Activated CD8-positive, alpha-beta T cell treated with anti-CD3 and anti-CD28 coated beads for 36 hours (primary cell): Measurements from ENCODE around the gene THAP8. TPM values are rescaled to one million over a fixed set of nuclear protein-coding genes. Genes with fewer than 3 reads are reported as not detected.
"Not testable (repeated sequence)": the region's sequence is repeated elsewhere in the genome, so short reads cannot be mapped to it uniquely, and the experiment has no call there.

Source experiments
- ATAC-seq: fragments of 200-7000 bp; cut with Tn5 transposase; one replicate; pipeline ENCODE4 v1.10.0; 2021; ENCODE audit warnings: mild to moderate bottlenecking, moderate library complexity
- CTCF ChIA-PET: fragments of 350-600 bp; sonication (Branson Sonifier 250); formaldehyde crosslinking; loops from one replicate; lab custom pipeline; 2021; ENCODE audit warnings: antibody characterized with exemption; lab: Charles Lee
- POLR2A ChIA-PET: fragments of 350-600 bp; sonication (Branson Sonifier 250); formaldehyde crosslinking; loops from one replicate; lab custom pipeline; 2021; ENCODE audit warnings: antibody characterized with exemption; lab: Charles Lee
- DNase-seq: peaks from one replicate; pipeline ENCODE4 v3.0.0-alpha.2; 2020
- H3K27ac Mint-ChIP-seq: one replicate; pipeline ENCODE4 v1.8.0; 2021; ENCODE audit warnings: mild to moderate bottlenecking, mixed read lengths
- H3K27me3 Mint-ChIP-seq: one replicate; pipeline ENCODE4 v1.8.0; 2021; ENCODE audit warnings: mixed read lengths
- H3K36me3 Mint-ChIP-seq: one replicate; pipeline ENCODE4 v1.8.0; 2021; ENCODE audit warnings: low read depth, mixed read lengths
- H3K4me1 Mint-ChIP-seq: one replicate; pipeline ENCODE4 v1.8.0; 2021; ENCODE audit warnings: low read depth, mixed read lengths
- H3K4me3 Mint-ChIP-seq: one replicate; pipeline ENCODE4 v1.8.0; 2021; ENCODE audit warnings: mild to moderate bottlenecking, moderate library complexity, mixed read lengths
- H3K9me3 Mint-ChIP-seq: one replicate; pipeline ENCODE4 v1.8.0; 2021; ENCODE audit warnings: mixed read lengths
- CTCF ChIP-seq: fragments of 200-600 bp; IDR thresholded peaks from one replicate; pipeline ENCODE4 v1.8.0; 2022; ENCODE audit warnings: antibody characterized with exemption, mild to moderate bottlenecking
- intact Hi-C: fragments of 100-400 bp; cut with micrococcal nuclease; formaldehyde crosslinking; loops from one replicate; pipeline ENCODE4 v1.10.0; 2022
- total RNA-seq, 2 experiments: library from RNA; stranded (reverse); gene quantifications; one replicate each; pipeline ENCODE4 v1.2.3, GENCODE V29; 2021

The THAP8 gene
- total RNA-seq, 2 experiments from 2014 or later: 3.4 to 3.7 TPM

- CTCF ChIA-PET: no interaction called here
- Mint-ChIP-seq H3K4me3 (no peak overlapping the region), H3K36me3 (peaks cover 50% of the 10 kb centered on the region), H3K27ac (no peak overlapping the region), H3K4me1 (no peaks in the 10 kb centered on the region), H3K27me3 (no peaks in the 10 kb centered on the region), H3K9me3 (no peaks in the 10 kb centered on the region)
- DNase-seq (no peak), ATAC-seq (no peak)
- intact Hi-C loops: no loop called here
- TF ChIP-seq CTCF: no peak
- POLR2A ChIA-PET: interaction anchor here (0.7 to 1.5 kb wide), 3 partner anchors 11 to 261 kb away, joined by 3 to 6 read pairs (median 6); partner anchors contain the start of gene WDR62
These were observed 18.0 kb upstream of the THAP8 start for GRCh38 chr19:36072081-36072480.

GRCh38 chr19:36068810-36069499 is 14.9 kb upstream of the THAP8 start:
- H3K4me1 Mint-ChIP-seq, CTCF ChIA-PET, H3K27ac Mint-ChIP-seq, H3K4me3 Mint-ChIP-seq, H3K27me3 Mint-ChIP-seq, ATAC-seq, H3K9me3 Mint-ChIP-seq, intact Hi-C loops, POLR2A ChIA-PET, DNase-seq: not testable (repeated sequence)
- peaks cover 52% of the 10 kb centered on the region for H3K36me3 Mint-ChIP-seq

- POLR2A ChIA-PET: interaction anchor here (0.6 to 1.0 kb wide), 2 partner anchors 11 to 16 kb away, joined by 3 read pairs; no protein-coding TSS in a partner anchor
- no peak overlapping the region for H3K27ac Mint-ChIP-seq
- intact Hi-C loops: no loop called here
- CTCF ChIA-PET: no interaction called here
- DNase-seq (no peak), ATAC-seq (no peak)
- H3K36me3 Mint-ChIP-seq: peaks cover 44% of the 10 kb centered on the region
- no peaks in the 10 kb centered on the region for H3K27me3 Mint-ChIP-seq
- no peaks in the 10 kb centered on the region for H3K4me1 Mint-ChIP-seq
- no peak for TF ChIP-seq CTCF
- H3K9me3 Mint-ChIP-seq: no peaks in the 10 kb centered on the region
- H3K4me3 Mint-ChIP-seq: no peak overlapping the region
These were observed 13.6 kb upstream of the THAP8 start for GRCh38 chr19:36067681-36068080.

GRCh38 chr19:36064826-36065225 is 10.7 kb upstream of the THAP8 start:
- TF ChIP-seq CTCF: no peak
- Mint-ChIP-seq H3K27ac (no peak overlapping the region), H3K27me3 (no peaks in the 10 kb centered on the region), H3K9me3 (no peaks in the 10 kb centered on the region), H3K36me3 (peaks cover 37% of the 10 kb centered on the region), H3K4me1 (no peaks in the 10 kb centered on the region), H3K4me3 (no peak overlapping the region)
- ChIA-PET POLR2A (no interaction called here), CTCF (no interaction called here)
- DNase-seq (no peak), ATAC-seq (no peak)
- intact Hi-C loops: no loop called here

- Mint-ChIP-seq H3K4me1 (peaks cover under 1% of the 10 kb centered on the region), H3K27me3 (no peaks in the 10 kb centered on the region), H3K4me3 (no peak overlapping the region), H3K27ac (no peak overlapping the region), H3K9me3 (no peaks in the 10 kb centered on the region), H3K36me3 (peaks cover 35% of the 10 kb centered on the region)
- TF ChIP-seq CTCF: no peak
- POLR2A ChIA-PET: interaction anchor here (0.7 to 1.9 kb wide), 3 partner anchors 11 to 67 kb away, joined by 3 to 6 read pairs (median 3); no protein-coding TSS in a partner anchor
- no peak for ATAC-seq
- CTCF ChIA-PET: interaction anchor here (0.8 to 2.2 kb wide), 8 partner anchors 32 to 118 kb away, joined by 3 to 7 read pairs (median 4); partner anchors contain the start of gene TBCB
- intact Hi-C loops: no loop called here
- no peak for DNase-seq
These were observed 7.3 kb upstream of the THAP8 start for GRCh38 chr19:36061367-36061766.
